K562 (cell line): ENCODE data around the gene PCED1B. TPM values are rescaled to one million over a fixed set of nuclear protein-coding genes. Genes with fewer than 3 reads are reported as not detected.

Source experiments
- ARHGAP35 ChIP-seq: fragments of 450-650 bp; IDR thresholded peaks from 2 replicates; pipeline ENCODE4 v1.6.1; 2018; ENCODE audit not compliant: partially characterized antibody
- CBX5 ChIP-seq: IDR thresholded peaks from 2 replicates; pipeline ENCODE4 v1.6.1; 2014; ENCODE audit warnings: low read depth, borderline replicate concordance
- EGR1 ChIP-seq: fragments of 450-650 bp; conservative IDR thresholded peaks from 2 replicates; pipeline ENCODE4 v1.6.1; 2017; ENCODE audit warnings: mild to moderate bottlenecking
- FIP1L1 ChIP-seq: fragments of 200-400 bp; formaldehyde crosslinking; IDR thresholded peaks from 2 replicates; pipeline ENCODE4 v1.6.1; 2018; ENCODE audit warnings: mild to moderate bottlenecking, low read depth, low read length; ENCODE audit not compliant: poor library complexity, severe bottlenecking
- GTF2F1 ChIP-seq: IDR thresholded peaks from 2 replicates; pipeline ENCODE4 v1.6.1; 2011; ENCODE audit warnings: low read depth, low read length, improper control_type of control experiment
- IRF2 ChIP-seq: sonication (generic); formaldehyde crosslinking; IDR thresholded peaks from 2 replicates; pipeline ENCODE4 v1.8.1; 2022; ENCODE audit warnings: mild to moderate bottlenecking, missing genetic modification reagents
- JUN ChIP-seq, 2 experiments: sonication (generic) in 1 of 2; formaldehyde crosslinking in 1 of 2; IDR thresholded peaks; 2 replicates each; pipeline versions ENCODE4 v1.6.1 to v1.8.0; 2012 to 2022; ENCODE audit warnings: borderline replicate concordance in 2 of 2, mild to moderate bottlenecking in 2 of 2, improper control_type of control experiment in 1 of 2, low read depth in 1 of 2, low read length in 1 of 2, missing genetic modification reagents in 1 of 2
- MCM2 ChIP-seq: fragments of 450-650 bp; IDR thresholded peaks from 2 replicates; pipeline ENCODE4 v1.6.1; 2017; ENCODE audit warnings: low read depth, mild to moderate bottlenecking
- MCM3 ChIP-seq: fragments of 450-650 bp; IDR thresholded peaks from 2 replicates; pipeline ENCODE4 v1.6.1; 2016
- MECOM ChIP-seq: fragments of 250-450 bp; sonication (Bioruptor Pico); IDR thresholded peaks from 2 replicates; pipeline ENCODE4 v1.8.0; 2022; ENCODE audit warnings: inconsistent platforms
- NUFIP1 ChIP-seq: fragments of 450-650 bp; IDR thresholded peaks from 2 replicates; pipeline ENCODE4 v1.6.1; 2018; ENCODE audit not compliant: partially characterized antibody
- RBM22 ChIP-seq: fragments of 200-400 bp; formaldehyde crosslinking; IDR thresholded peaks from 2 replicates; pipeline ENCODE4 v1.6.1; 2018; ENCODE audit warnings: low read length, low read depth; ENCODE audit not compliant: poor library complexity, severe bottlenecking
- RHOXF2B ChIP-seq: fragments of 250-450 bp; sonication (Bioruptor Pico); conservative IDR thresholded peaks from 2 replicates; pipeline ENCODE4 v1.5.1; 2021
- SAFB2 ChIP-seq: fragments of 200-400 bp; formaldehyde crosslinking; IDR thresholded peaks from 2 replicates; pipeline ENCODE4 v1.6.1; 2018; ENCODE audit warnings: borderline replicate concordance, low read length, low read depth, moderate library complexity; ENCODE audit not compliant: severe bottlenecking
- SIN3B ChIP-seq: fragments of 450-650 bp; IDR thresholded peaks from 2 replicates; pipeline ENCODE4 v1.6.1; 2017; ENCODE audit warnings: low read depth, mild to moderate bottlenecking, moderate library complexity
- STAT5A ChIP-seq: IDR thresholded peaks from 2 replicates; pipeline ENCODE4 v1.6.1; 2012; ENCODE audit warnings: low read length, inconsistent platforms, borderline replicate concordance
- TCFL5 ChIP-seq: fragments of 250-450 bp; sonication (Bioruptor Pico); conservative IDR thresholded peaks from 2 replicates; pipeline ENCODE4 v1.6.1; 2021; ENCODE audit warnings: mild to moderate bottlenecking, moderate library complexity, matching md5 sums
- ZNF586 ChIP-seq: fragments of 450-650 bp; formaldehyde crosslinking; conservative IDR thresholded peaks from 2 replicates; pipeline ENCODE4 v1.4.0; 2020; ENCODE audit warnings: mild to moderate bottlenecking, moderate library complexity
- polyA plus RNA-seq, 8 experiments: library from polyadenylated mRNA; depleted of rRNA in 4 of 8; stranded (reverse) in 5 of 8; unstranded in 3 of 8; fragments of >200 nt; fragmentation: Nextera tagmentation in 2 of 8; fragmentation: Illumina TruSeq in 1 of 8; extraction: Ambion mirVana in 2 of 8; extraction: Trizol in 1 of 8; gene quantifications; 2 replicates each; pipeline versions ENCODE4 v1.2.1 to v1.2.3, GENCODE V29; 2011 to 2014; ENCODE audit warnings: inconsistent platforms in 1 of 8, missing spikeins in 1 of 8
- total RNA-seq, 7 experiments: library from RNA; depleted of rRNA in 6 of 7; stranded (reverse); fragments of >200 nt in 6 of 7; fragmentation: Illumina TruSeq in 2 of 7; extraction: Trizol in 2 of 7; gene quantifications; 2 replicates each; pipeline versions ENCODE4 v1.2.1 to v1.2.3, GENCODE V29; 2011 to 2021; ENCODE audit warnings: low replicate concordance in 1 of 7
- TF ChIP-seq, protein P1 (sequence below): sonication (generic); formaldehyde crosslinking; IDR thresholded peaks from 2 replicates; pipeline ENCODE4 v1.8.1; 2023; ENCODE audit warnings: mild to moderate bottlenecking, missing genetic modification reagents
- TF ChIP-seq, protein P2 (sequence below): sonication (generic); formaldehyde crosslinking; IDR thresholded peaks from 2 replicates; pipeline ENCODE4 v1.5.0; 2020; ENCODE audit warnings: missing genetic modification reagents
- TF ChIP-seq, protein P3 (sequence below), 2 experiments: fragments of 250-450 bp in 1 of 2; fragments of 450-650 bp in 1 of 2; sonication (Bioruptor Pico) in 1 of 2; IDR thresholded peaks; 2 replicates each; pipeline versions ENCODE4 v1.6.1 to v1.8.0; 2016 to 2021; ENCODE audit warnings: mild to moderate bottlenecking in 2 of 2, moderate library complexity in 2 of 2, missing compliant biosample characterization in 1 of 2, missing genetic modification characterization in 1 of 2
- TF ChIP-seq, protein P4 (sequence below): fragments of 450-650 bp; IDR thresholded peaks from 2 replicates; pipeline ENCODE4 v1.6.1; 2016; ENCODE audit warnings: missing biosample characterization, missing genetic modification characterization
- TF ChIP-seq, protein P5 (sequence below): fragments of 250-450 bp; sonication (Bioruptor Pico); IDR thresholded peaks from 2 replicates; pipeline ENCODE4 v1.4.0; 2020; ENCODE audit warnings: mild to moderate bottlenecking

The PCED1B gene
- total and polyA plus RNA-seq, 9 of the 15 experiments (the other 6 are each of a cell fraction or from before 2014, with no cell fraction given) = 1.2 to 9.3 (median 2.5) TPM

DNA sequence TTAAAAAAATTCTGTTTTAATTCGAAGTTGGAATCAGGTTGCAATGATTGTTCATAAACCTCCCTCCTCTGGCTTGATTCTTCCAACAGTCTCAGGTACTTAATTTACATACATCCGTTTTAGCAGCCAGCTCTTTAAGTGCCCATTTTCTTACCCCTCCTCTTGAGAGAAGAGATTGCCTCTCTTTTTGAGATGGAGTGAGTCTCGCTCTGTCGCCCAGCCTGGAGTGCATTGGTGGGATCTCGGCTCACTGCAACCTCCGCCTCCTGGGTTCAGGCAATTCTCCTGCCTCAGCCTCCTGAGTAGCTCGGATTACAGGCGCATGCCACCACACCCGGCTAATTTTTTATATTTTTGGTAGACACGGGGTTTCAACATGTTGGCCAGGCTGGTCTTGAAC, 146.8 kb downstream of the PCED1B start (continued):
- no peak for TF ChIP-seq CBX5
- no peak for TF ChIP-seq FIP1L1
- TF ChIP-seq TCFL5 = no peak
- TF ChIP-seq EGR1 = no peak
- no peak for TF ChIP-seq RBM22
- TF ChIP-seq, protein P1, sequence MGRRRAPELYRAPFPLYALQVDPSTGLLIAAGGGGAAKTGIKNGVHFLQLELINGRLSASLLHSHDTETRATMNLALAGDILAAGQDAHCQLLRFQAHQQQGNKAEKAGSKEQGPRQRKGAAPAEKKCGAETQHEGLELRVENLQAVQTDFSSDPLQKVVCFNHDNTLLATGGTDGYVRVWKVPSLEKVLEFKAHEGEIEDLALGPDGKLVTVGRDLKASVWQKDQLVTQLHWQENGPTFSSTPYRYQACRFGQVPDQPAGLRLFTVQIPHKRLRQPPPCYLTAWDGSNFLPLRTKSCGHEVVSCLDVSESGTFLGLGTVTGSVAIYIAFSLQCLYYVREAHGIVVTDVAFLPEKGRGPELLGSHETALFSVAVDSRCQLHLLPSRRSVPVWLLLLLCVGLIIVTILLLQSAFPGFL (CRISPR knock-in tag) = no peak
- TF ChIP-seq, protein P2, sequence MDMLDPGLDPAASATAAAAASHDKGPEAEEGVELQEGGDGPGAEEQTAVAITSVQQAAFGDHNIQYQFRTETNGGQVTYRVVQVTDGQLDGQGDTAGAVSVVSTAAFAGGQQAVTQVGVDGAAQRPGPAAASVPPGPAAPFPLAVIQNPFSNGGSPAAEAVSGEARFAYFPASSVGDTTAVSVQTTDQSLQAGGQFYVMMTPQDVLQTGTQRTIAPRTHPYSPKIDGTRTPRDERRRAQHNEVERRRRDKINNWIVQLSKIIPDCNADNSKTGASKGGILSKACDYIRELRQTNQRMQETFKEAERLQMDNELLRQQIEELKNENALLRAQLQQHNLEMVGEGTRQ (CRISPR knock-in tag) = no peak
- TF ChIP-seq, protein P3, sequence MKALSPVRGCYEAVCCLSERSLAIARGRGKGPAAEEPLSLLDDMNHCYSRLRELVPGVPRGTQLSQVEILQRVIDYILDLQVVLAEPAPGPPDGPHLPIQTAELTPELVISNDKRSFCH (CRISPR knock-in tag; IDR thresholded peaks at IDR 0.05) = no peak
- TF ChIP-seq, protein P3 (tag; IDR thresholded peaks at IDR 0.05) = no peak
- TF ChIP-seq SIN3B = no peak
- no peak for TF ChIP-seq GTF2F1
- TF ChIP-seq STAT5A = no peak
- no peak for TF ChIP-seq MCM2
- TF ChIP-seq JUN (IDR thresholded peaks at IDR 0.05; ENCODE audit: borderline replicate concordance, low read depth, low read length) = no peak
- no peak for TF ChIP-seq JUN (CRISPR knock-in tag; IDR thresholded peaks at IDR 0.05; ENCODE audit: borderline replicate concordance)
- no peak for TF ChIP-seq ZNF586 (CRISPR knock-in tag)
- TF ChIP-seq NUFIP1 = no peak
- no peak for TF ChIP-seq RHOXF2B (CRISPR knock-in tag)
- TF ChIP-seq ARHGAP35 = no peak
- TF ChIP-seq MECOM (CRISPR knock-in tag) = peak; percentile 55; the same call in 1 of the 2 replicates
- TF ChIP-seq, protein P4, sequence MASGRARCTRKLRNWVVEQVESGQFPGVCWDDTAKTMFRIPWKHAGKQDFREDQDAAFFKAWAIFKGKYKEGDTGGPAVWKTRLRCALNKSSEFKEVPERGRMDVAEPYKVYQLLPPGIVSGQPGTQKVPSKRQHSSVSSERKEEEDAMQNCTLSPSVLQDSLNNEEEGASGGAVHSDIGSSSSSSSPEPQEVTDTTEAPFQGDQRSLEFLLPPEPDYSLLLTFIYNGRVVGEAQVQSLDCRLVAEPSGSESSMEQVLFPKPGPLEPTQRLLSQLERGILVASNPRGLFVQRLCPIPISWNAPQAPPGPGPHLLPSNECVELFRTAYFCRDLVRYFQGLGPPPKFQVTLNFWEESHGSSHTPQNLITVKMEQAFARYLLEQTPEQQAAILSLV (tag) = no peak
- no peak for TF ChIP-seq SAFB2
- no peak for TF ChIP-seq IRF2 (CRISPR knock-in tag)
- TF ChIP-seq MCM3 = no peak
- TF ChIP-seq, protein P5, sequence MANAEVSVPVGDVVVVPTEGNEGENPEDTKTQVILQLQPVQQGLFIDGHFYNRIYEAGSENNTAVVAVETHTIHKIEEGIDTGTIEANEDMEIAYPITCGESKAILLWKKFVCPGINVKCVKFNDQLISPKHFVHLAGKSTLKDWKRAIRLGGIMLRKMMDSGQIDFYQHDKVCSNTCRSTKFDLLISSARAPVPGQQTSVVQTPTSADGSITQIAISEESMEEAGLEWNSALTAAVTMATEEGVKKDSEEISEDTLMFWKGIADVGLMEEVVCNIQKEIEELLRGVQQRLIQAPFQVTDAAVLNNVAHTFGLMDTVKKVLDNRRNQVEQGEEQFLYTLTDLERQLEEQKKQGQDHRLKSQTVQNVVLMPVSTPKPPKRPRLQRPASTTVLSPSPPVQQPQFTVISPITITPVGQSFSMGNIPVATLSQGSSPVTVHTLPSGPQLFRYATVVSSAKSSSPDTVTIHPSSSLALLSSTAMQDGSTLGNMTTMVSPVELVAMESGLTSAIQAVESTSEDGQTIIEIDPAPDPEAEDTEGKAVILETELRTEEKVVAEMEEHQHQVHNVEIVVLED (CRISPR knock-in tag) = no peak
